Muscle layer of duodenum (tissue), 2 donors: ENCODE results near the gene TCF4.
A peak's percentile ranks its signal among the peaks of the same experiment; 100 is the strongest.

ENCODE experiments used
- H3K27ac ChIP-seq: one replicate; pipeline ENCODE4 v1.7.0; 2013; ENCODE audit warnings: mild to moderate bottlenecking, low read length
- H3K27me3 ChIP-seq: one replicate; pipeline ENCODE4 v1.7.0; 2013; ENCODE audit warnings: low read depth, mild to moderate bottlenecking, control low read depth, low read length
- H3K36me3 ChIP-seq, 2 donors: one replicate each; pipeline ENCODE4 v1.7.0; 2013; ENCODE audit warnings: low read length in 2 of 2, control low read depth in 1 of 2, mild to moderate bottlenecking in 1 of 2; ENCODE audit not compliant: insufficient read depth in 2 of 2, control insufficient read depth in 1 of 2
- H3K4me1 ChIP-seq, 2 donors: one replicate each; pipeline ENCODE4 v1.7.0; 2013; ENCODE audit warnings: low read length in 2 of 2, mild to moderate bottlenecking in 2 of 2, control low read depth in 1 of 2, moderate library complexity in 1 of 2; ENCODE audit not compliant: insufficient read depth in 2 of 2, control insufficient read depth in 1 of 2
- H3K4me3 ChIP-seq, 2 donors: one replicate each; pipeline ENCODE4 v1.7.0; 2013; ENCODE audit warnings: low read length in 2 of 2, low read depth in 1 of 2, mild to moderate bottlenecking in 1 of 2
- H3K9me3 ChIP-seq, 2 donors: one replicate each; pipeline ENCODE4 v1.7.0; 2013; ENCODE audit warnings: low read length in 2 of 2, control low read depth in 1 of 2, mild to moderate bottlenecking in 1 of 2; ENCODE audit not compliant: control insufficient read depth in 1 of 2
- donor health status: healthy.

The TCF4 gene

GRCh38 chr18:55588111-55588869, at the start of gene TCF4:
TCF4 (minus strand) TSS chr18:55588192; CDS start chr18:55587116, 1,076 bp downstream.
- Histone ChIP-seq H3K4me1 (peaks cover 4 to 13% of the 10 kb centered on the region in 2 donors), H3K27ac (peak within 1 kb of the TSS; percentile 87), H3K4me3 (peak within 1 kb of the TSS; percentile 70 to 83)

GRCh38 chr18:55637204-55637603, 49.2 kb upstream of the TCF4 start:
- Histone ChIP-seq H3K36me3 (no peaks in the 10 kb centered on the region), H3K27ac (no peak overlapping the region), H3K4me3 (no peak overlapping the region), H3K27me3 (no peaks in the 10 kb centered on the region), H3K4me1 (no peaks in the 10 kb centered on the region), H3K9me3 (peaks cover 0 to 7% of the 10 kb centered on the region in 2 donors)

More at GRCh38 chr18:55588111-55588869, at the start of gene TCF4:
- Histone ChIP-seq H3K36me3 (no peaks in the 10 kb centered on the region), H3K9me3 (no peaks in the 10 kb centered on the region), H3K27me3 (no peaks in the 10 kb centered on the region)

GRCh38 chr18:55635439-55635838, 47.4 kb upstream of the TCF4 start:
- H3K4me3 ChIP-seq = no peak overlapping the region
- H3K36me3 ChIP-seq = no peaks in the 10 kb centered on the region
- no peaks in the 10 kb centered on the region for H3K9me3 ChIP-seq
- H3K27ac ChIP-seq = no peak overlapping the region
- H3K4me1 ChIP-seq = no peaks in the 10 kb centered on the region
- no peaks in the 10 kb centered on the region for H3K27me3 ChIP-seq

GRCh38 chr18:55634545-55634944, 46.6 kb upstream of the TCF4 start:
- no peak overlapping the region for H3K27ac ChIP-seq
- no peaks in the 10 kb centered on the region for H3K27me3 ChIP-seq
- no peak overlapping the region for H3K4me3 ChIP-seq
- H3K4me1 ChIP-seq = no peaks in the 10 kb centered on the region
- H3K9me3 ChIP-seq = no peaks in the 10 kb centered on the region
- H3K36me3 ChIP-seq = no peaks in the 10 kb centered on the region

- Histone ChIP-seq H3K4me1 (no peaks in the 10 kb centered on the region), H3K27ac (no peak overlapping the region), H3K36me3 (no peaks in the 10 kb centered on the region), H3K27me3 (no peaks in the 10 kb centered on the region), H3K9me3 (no peaks in the 10 kb centered on the region), H3K4me3 (no peak overlapping the region)
Observed at GRCh38 chr18:55633032-55633431, 45.0 kb upstream of the TCF4 start.

GRCh38 chr18:55629133-55629532, 41.1 kb upstream of the TCF4 start:
- Histone ChIP-seq H3K4me3 (no peak overlapping the region), H3K27me3 (no peaks in the 10 kb centered on the region), H3K4me1 (no peaks in the 10 kb centered on the region), H3K36me3 (no peaks in the 10 kb centered on the region), H3K9me3 (no peaks in the 10 kb centered on the region), H3K27ac (no peak overlapping the region)

- Histone ChIP-seq H3K27ac (no peak overlapping the region), H3K9me3 (no peaks in the 10 kb centered on the region), H3K27me3 (no peaks in the 10 kb centered on the region), H3K4me3 (no peak overlapping the region), H3K4me1 (no peaks in the 10 kb centered on the region), H3K36me3 (no peaks in the 10 kb centered on the region)
Observed at GRCh38 chr18:55627007-55627406, 39.0 kb upstream of the TCF4 start.

GRCh38 chr18:55625901-55626300, 37.9 kb upstream of the TCF4 start:
- Histone ChIP-seq H3K27ac (no peak overlapping the region), H3K36me3 (no peaks in the 10 kb centered on the region), H3K4me1 (no peaks in the 10 kb centered on the region), H3K27me3 (no peaks in the 10 kb centered on the region), H3K9me3 (no peaks in the 10 kb centered on the region), H3K4me3 (no peak overlapping the region)

GRCh38 chr18:55623626-55624025, 35.6 kb upstream of the TCF4 start:
- no peaks in the 10 kb centered on the region for H3K27me3 ChIP-seq
- H3K27ac ChIP-seq = no peak overlapping the region
- no peak overlapping the region for H3K4me3 ChIP-seq

GRCh38 chr18:55610506-55610905, 22.5 kb upstream of the TCF4 start:
- Histone ChIP-seq H3K27ac (no peak overlapping the region), H3K9me3 (no peaks in the 10 kb centered on the region)

More at GRCh38 chr18:55623626-55624025, 35.6 kb upstream of the TCF4 start:
- no peaks in the 10 kb centered on the region for H3K4me1 ChIP-seq
- H3K9me3 ChIP-seq = no peaks in the 10 kb centered on the region
- H3K36me3 ChIP-seq = no peaks in the 10 kb centered on the region

GRCh38 chr18:55609160-55609825, 21.3 kb upstream of the TCF4 start:
- H3K9me3 ChIP-seq = no peaks in the 10 kb centered on the region
- H3K4me3 ChIP-seq = no peak overlapping the region
- H3K36me3 ChIP-seq = no peaks in the 10 kb centered on the region
- no peak overlapping the region for H3K27ac ChIP-seq
- H3K4me1 ChIP-seq = no peaks in the 10 kb centered on the region
- H3K27me3 ChIP-seq = no peaks in the 10 kb centered on the region

More at GRCh38 chr18:55610506-55610905, 22.5 kb upstream of the TCF4 start:
- H3K27me3 ChIP-seq = no peaks in the 10 kb centered on the region
- no peaks in the 10 kb centered on the region for H3K4me1 ChIP-seq
- no peaks in the 10 kb centered on the region for H3K36me3 ChIP-seq
- no peak overlapping the region for H3K4me3 ChIP-seq
